ENCODE data around the gene GPRC5C.
"Not testable (repeated sequence)": the region's sequence is repeated elsewhere in the genome, so short reads cannot be mapped to it uniquely, and the experiment has no call there.

GPRC5C gene

GRCh38 chr17:74393346-74393942, 38.4 kb upstream of the GPRC5C start:
- H3K4me1 ChIP-seq (ENCODE audit: control insufficient read depth, insufficient read depth, low read length) = peaks cover 24% of the 10 kb centered on the region
- no peaks in the 10 kb centered on the region for H3K27me3 ChIP-seq (ENCODE audit: control insufficient read depth, insufficient read depth, low read length)
- no peak overlapping the region for H3K9ac ChIP-seq (ENCODE audit: low read length)
- no peak overlapping the region for H3K4me3 ChIP-seq (ENCODE audit: low read length)
- H3K9me3 ChIP-seq (ENCODE audit: control insufficient read depth, low read length) = no peaks in the 10 kb centered on the region
- H3K36me3 ChIP-seq (ENCODE audit: control insufficient read depth, insufficient read depth, low read length) = no peaks in the 10 kb centered on the region

- Histone ChIP-seq H3K9ac (ENCODE audit: low read length) (peak overlapping the region; percentile 26), H3K36me3 (ENCODE audit: control insufficient read depth, insufficient read depth, low read length) (no peaks in the 10 kb centered on the region), H3K9me3 (ENCODE audit: control insufficient read depth, low read length) (no peaks in the 10 kb centered on the region), H3K4me3 (ENCODE audit: low read length) (no peak overlapping the region), H3K4me1 (ENCODE audit: control insufficient read depth, insufficient read depth, low read length) (peaks cover 16% of the 10 kb centered on the region), H3K27me3 (ENCODE audit: control insufficient read depth, insufficient read depth, low read length) (no peaks in the 10 kb centered on the region)
These were observed 37.5 kb upstream of the GPRC5C start for GRCh38 chr17:74394275-74394950.

- Histone ChIP-seq H3K27me3 (ENCODE audit: control insufficient read depth, insufficient read depth, low read length) (no peaks in the 10 kb centered on the region), H3K4me1 (ENCODE audit: control insufficient read depth, insufficient read depth, low read length) (peaks cover 14% of the 10 kb centered on the region), H3K9me3 (ENCODE audit: control insufficient read depth, low read length) (no peaks in the 10 kb centered on the region), H3K36me3 (ENCODE audit: control insufficient read depth, insufficient read depth, low read length) (no peaks in the 10 kb centered on the region), H3K4me3 (ENCODE audit: low read length) (no peak overlapping the region), H3K9ac (ENCODE audit: low read length) (peak overlapping the region; percentile 26)
These were observed 36.9 kb upstream of the GPRC5C start for GRCh38 chr17:74394977-74395376.

- H3K4me3 ChIP-seq (ENCODE audit: low read length) = no peak overlapping the region
- no peak overlapping the region for H3K9ac ChIP-seq (ENCODE audit: low read length)
- no peaks in the 10 kb centered on the region for H3K9me3 ChIP-seq (ENCODE audit: control insufficient read depth, low read length)
- H3K4me1 ChIP-seq (ENCODE audit: control insufficient read depth, insufficient read depth, low read length) = peaks cover 14% of the 10 kb centered on the region
- H3K36me3 ChIP-seq (ENCODE audit: control insufficient read depth, insufficient read depth, low read length) = no peaks in the 10 kb centered on the region
- no peaks in the 10 kb centered on the region for H3K27me3 ChIP-seq (ENCODE audit: control insufficient read depth, insufficient read depth, low read length)
These were observed 35.3 kb upstream of the GPRC5C start for GRCh38 chr17:74396567-74396966.

GRCh38 chr17:74402048-74402447, 29.8 kb upstream of the GPRC5C start:
- no peaks in the 10 kb centered on the region for H3K36me3 ChIP-seq (ENCODE audit: control insufficient read depth, insufficient read depth, low read length)
- peaks cover 9% of the 10 kb centered on the region for H3K27me3 ChIP-seq (ENCODE audit: control insufficient read depth, insufficient read depth, low read length)
- H3K4me3 ChIP-seq (ENCODE audit: low read length) = no peak overlapping the region
- H3K4me1 ChIP-seq (ENCODE audit: control insufficient read depth, insufficient read depth, low read length) = peaks cover 7% of the 10 kb centered on the region
- H3K9me3 ChIP-seq (ENCODE audit: control insufficient read depth, low read length) = no peaks in the 10 kb centered on the region
- H3K9ac ChIP-seq (ENCODE audit: low read length) = no peak overlapping the region

- no peaks in the 10 kb centered on the region for H3K9me3 ChIP-seq (ENCODE audit: control insufficient read depth, low read length)
- H3K4me3 ChIP-seq (ENCODE audit: low read length) = no peak overlapping the region
- peaks cover 23% of the 10 kb centered on the region for H3K4me1 ChIP-seq (ENCODE audit: control insufficient read depth, insufficient read depth, low read length)
- no peaks in the 10 kb centered on the region for H3K36me3 ChIP-seq (ENCODE audit: control insufficient read depth, insufficient read depth, low read length)
- no peak overlapping the region for H3K9ac ChIP-seq (ENCODE audit: low read length)
- H3K27me3 ChIP-seq (ENCODE audit: control insufficient read depth, insufficient read depth, low read length) = peaks cover 9% of the 10 kb centered on the region
These were observed 28.3 kb upstream of the GPRC5C start for GRCh38 chr17:74403512-74404137.

- H3K36me3 ChIP-seq (ENCODE audit: control insufficient read depth, insufficient read depth, low read length) = no peaks in the 10 kb centered on the region
- peaks cover 9% of the 10 kb centered on the region for H3K27me3 ChIP-seq (ENCODE audit: control insufficient read depth, insufficient read depth, low read length)
- no peaks in the 10 kb centered on the region for H3K9me3 ChIP-seq (ENCODE audit: control insufficient read depth, low read length)
- H3K4me1 ChIP-seq (ENCODE audit: control insufficient read depth, insufficient read depth, low read length) = peaks cover 26% of the 10 kb centered on the region
- H3K4me3 ChIP-seq (ENCODE audit: low read length) = no peak overlapping the region
- H3K9ac ChIP-seq (ENCODE audit: low read length) = no peak overlapping the region
These were observed 27.7 kb upstream of the GPRC5C start for GRCh38 chr17:74404218-74404617.

GRCh38 chr17:74404789-74405188, 27.1 kb upstream of the GPRC5C start:
- Histone ChIP-seq H3K4me1 (ENCODE audit: control insufficient read depth, insufficient read depth, low read length) (peaks cover 28% of the 10 kb centered on the region), H3K36me3 (ENCODE audit: control insufficient read depth, insufficient read depth, low read length) (no peaks in the 10 kb centered on the region), H3K4me3 (ENCODE audit: low read length) (no peak overlapping the region), H3K9ac (ENCODE audit: low read length) (no peak overlapping the region), H3K9me3 (ENCODE audit: control insufficient read depth, low read length) (no peaks in the 10 kb centered on the region), H3K27me3 (ENCODE audit: control insufficient read depth, insufficient read depth, low read length) (peaks cover 9% of the 10 kb centered on the region)

GRCh38 chr17:74405311-74405710, 26.6 kb upstream of the GPRC5C start:
- H3K9ac ChIP-seq (ENCODE audit: low read length); H3K9me3 ChIP-seq (ENCODE audit: control insufficient read depth, low read length); H3K27me3 ChIP-seq (ENCODE audit: control insufficient read depth, insufficient read depth, low read length); H3K4me3 ChIP-seq (ENCODE audit: low read length); H3K36me3 ChIP-seq (ENCODE audit: control insufficient read depth, insufficient read depth, low read length): not testable (repeated sequence)
- peaks cover 34% of the 10 kb centered on the region for H3K4me1 ChIP-seq (ENCODE audit: control insufficient read depth, insufficient read depth, low read length)

- Histone ChIP-seq H3K9ac (ENCODE audit: low read length) (peak overlapping the region; percentile 47), H3K27me3 (ENCODE audit: control insufficient read depth, insufficient read depth, low read length) (peaks cover 9% of the 10 kb centered on the region), H3K4me3 (ENCODE audit: low read length) (no peak overlapping the region), H3K4me1 (ENCODE audit: control insufficient read depth, insufficient read depth, low read length) (peaks cover 37% of the 10 kb centered on the region), H3K36me3 (ENCODE audit: control insufficient read depth, insufficient read depth, low read length) (no peaks in the 10 kb centered on the region), H3K9me3 (ENCODE audit: control insufficient read depth, low read length) (no peaks in the 10 kb centered on the region)
These were observed 24.5 kb upstream of the GPRC5C start for GRCh38 chr17:74407384-74407783.

GRCh38 chr17:74408262-74408661, 23.6 kb upstream of the GPRC5C start:
- Histone ChIP-seq H3K9ac (ENCODE audit: low read length) (no peak overlapping the region), H3K36me3 (ENCODE audit: control insufficient read depth, insufficient read depth, low read length) (no peaks in the 10 kb centered on the region), H3K4me1 (ENCODE audit: control insufficient read depth, insufficient read depth, low read length) (peaks cover 37% of the 10 kb centered on the region), H3K27me3 (ENCODE audit: control insufficient read depth, insufficient read depth, low read length) (peaks cover 9% of the 10 kb centered on the region), H3K9me3 (ENCODE audit: control insufficient read depth, low read length) (no peaks in the 10 kb centered on the region), H3K4me3 (ENCODE audit: low read length) (no peak overlapping the region)

GRCh38 chr17:74408815-74409214, 23.1 kb upstream of the GPRC5C start:
- peaks cover 9% of the 10 kb centered on the region for H3K27me3 ChIP-seq (ENCODE audit: control insufficient read depth, insufficient read depth, low read length)
- H3K9ac ChIP-seq (ENCODE audit: low read length) = no peak overlapping the region

More at GRCh38 chr17:74408815-74409214, 23.1 kb upstream of the GPRC5C start:
- no peaks in the 10 kb centered on the region for H3K36me3 ChIP-seq (ENCODE audit: control insufficient read depth, insufficient read depth, low read length)
- H3K4me1 ChIP-seq (ENCODE audit: control insufficient read depth, insufficient read depth, low read length) = peaks cover 32% of the 10 kb centered on the region
- H3K4me3 ChIP-seq (ENCODE audit: low read length) = no peak overlapping the region
- no peaks in the 10 kb centered on the region for H3K9me3 ChIP-seq (ENCODE audit: control insufficient read depth, low read length)
